ENCODE measurements around the gene MYLK4.

The MYLK4 gene

DNA sequence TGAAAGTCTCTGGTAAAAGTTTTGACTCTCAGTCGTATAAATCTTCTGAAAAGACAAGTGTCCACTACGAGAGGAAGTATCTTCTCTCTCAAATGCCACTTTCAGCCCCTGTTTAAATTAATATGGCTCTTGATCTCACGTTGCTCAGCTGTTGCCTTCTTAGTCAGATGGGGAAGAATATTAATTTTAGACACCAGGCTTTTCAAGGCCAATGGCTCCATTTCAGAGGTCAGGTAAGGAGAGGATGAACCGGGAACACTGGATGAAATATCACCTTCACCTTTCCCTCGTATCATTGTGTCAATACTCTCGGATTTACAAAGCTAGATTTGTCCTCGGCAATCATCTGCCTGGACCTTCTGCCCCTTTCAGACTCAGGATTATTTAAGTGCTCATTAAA lies at the start of gene MYLK4:
Gene MYLK4 (minus strand): TSS at position 91 of the 400 bp plus-strand sequence. CDS start 1,628 bp downstream, outside the sequence.
- no peak within 1 kb of the TSS for H3K27ac ChIP-seq
- TF ChIP-seq, protein P1, sequence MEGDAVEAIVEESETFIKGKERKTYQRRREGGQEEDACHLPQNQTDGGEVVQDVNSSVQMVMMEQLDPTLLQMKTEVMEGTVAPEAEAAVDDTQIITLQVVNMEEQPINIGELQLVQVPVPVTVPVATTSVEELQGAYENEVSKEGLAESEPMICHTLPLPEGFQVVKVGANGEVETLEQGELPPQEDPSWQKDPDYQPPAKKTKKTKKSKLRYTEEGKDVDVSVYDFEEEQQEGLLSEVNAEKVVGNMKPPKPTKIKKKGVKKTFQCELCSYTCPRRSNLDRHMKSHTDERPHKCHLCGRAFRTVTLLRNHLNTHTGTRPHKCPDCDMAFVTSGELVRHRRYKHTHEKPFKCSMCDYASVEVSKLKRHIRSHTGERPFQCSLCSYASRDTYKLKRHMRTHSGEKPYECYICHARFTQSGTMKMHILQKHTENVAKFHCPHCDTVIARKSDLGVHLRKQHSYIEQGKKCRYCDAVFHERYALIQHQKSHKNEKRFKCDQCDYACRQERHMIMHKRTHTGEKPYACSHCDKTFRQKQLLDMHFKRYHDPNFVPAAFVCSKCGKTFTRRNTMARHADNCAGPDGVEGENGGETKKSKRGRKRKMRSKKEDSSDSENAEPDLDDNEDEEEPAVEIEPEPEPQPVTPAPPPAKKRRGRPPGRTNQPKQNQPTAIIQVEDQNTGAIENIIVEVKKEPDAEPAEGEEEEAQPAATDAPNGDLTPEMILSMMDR (IDR thresholded peaks at IDR 0.05) = no peak
- TF ChIP-seq ZFX (IDR thresholded peaks at IDR 0.05; ENCODE audit: borderline replicate concordance) = no peak

DNA sequence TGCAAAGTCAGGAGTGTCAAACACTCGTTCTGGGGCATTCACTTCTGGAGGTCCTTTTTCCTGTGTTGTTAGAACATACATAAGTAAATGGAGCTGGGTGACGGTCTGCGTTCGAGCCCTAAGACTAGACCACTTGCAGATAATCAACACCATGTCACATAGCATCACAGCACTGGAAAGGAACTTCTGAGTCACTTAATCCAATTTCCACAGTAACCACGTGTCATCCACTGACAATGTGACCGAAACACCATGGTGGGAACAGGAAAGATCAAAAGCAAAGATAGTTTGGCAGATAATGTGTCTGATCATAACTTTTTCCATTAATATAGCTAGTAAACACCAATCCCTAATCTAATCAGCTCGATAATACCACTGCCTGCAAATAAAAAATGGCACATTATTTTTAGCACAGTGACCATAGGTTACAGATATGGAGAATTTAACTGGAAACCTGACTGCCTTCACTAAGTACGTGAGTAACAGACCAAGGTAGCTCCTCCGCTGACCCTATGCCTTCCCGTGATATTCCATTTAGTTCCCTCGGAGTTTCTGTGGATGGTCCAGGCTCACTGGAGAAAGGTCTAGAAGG lies 49.3 kb upstream of the MYLK4 start:
- H3K27ac ChIP-seq = no peak overlapping the region
- TF ChIP-seq, protein P1 (IDR thresholded peaks at IDR 0.05) = no peak
- TF ChIP-seq ZFX (IDR thresholded peaks at IDR 0.05; ENCODE audit: borderline replicate concordance) = no peak

DNA sequence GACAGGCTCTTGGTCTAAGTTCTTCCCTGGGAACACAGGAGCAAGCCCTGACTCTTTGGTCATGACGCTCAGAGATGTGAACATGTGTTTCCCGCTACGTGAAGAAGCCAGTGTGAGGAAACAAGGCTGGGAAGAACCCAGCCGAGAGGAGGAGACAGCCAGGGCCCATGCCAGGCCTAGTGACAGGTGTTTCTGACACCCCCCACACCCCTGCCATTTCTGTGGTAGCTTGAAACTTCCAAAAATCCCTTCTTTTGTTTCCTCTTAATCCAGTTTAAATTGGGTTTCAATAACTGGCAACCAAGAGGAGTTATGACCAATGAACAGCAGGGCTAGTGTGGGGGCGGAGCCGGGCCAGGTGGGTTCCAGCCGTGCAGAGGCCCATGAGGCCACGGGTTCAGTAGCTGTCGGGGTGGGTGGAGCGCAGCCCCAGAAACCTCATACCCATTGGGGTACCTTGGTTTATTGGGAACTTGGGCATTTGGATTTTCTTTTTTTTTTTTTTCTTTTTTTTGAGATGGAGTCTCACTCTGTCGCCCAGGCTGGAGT lies 47.9 kb upstream of the MYLK4 start:
- H3K27ac ChIP-seq = no peak overlapping the region
- TF ChIP-seq ZFX (IDR thresholded peaks at IDR 0.05; ENCODE audit: borderline replicate concordance) = no peak
- TF ChIP-seq, protein P1 (IDR thresholded peaks at IDR 0.05) = no peak

DNA sequence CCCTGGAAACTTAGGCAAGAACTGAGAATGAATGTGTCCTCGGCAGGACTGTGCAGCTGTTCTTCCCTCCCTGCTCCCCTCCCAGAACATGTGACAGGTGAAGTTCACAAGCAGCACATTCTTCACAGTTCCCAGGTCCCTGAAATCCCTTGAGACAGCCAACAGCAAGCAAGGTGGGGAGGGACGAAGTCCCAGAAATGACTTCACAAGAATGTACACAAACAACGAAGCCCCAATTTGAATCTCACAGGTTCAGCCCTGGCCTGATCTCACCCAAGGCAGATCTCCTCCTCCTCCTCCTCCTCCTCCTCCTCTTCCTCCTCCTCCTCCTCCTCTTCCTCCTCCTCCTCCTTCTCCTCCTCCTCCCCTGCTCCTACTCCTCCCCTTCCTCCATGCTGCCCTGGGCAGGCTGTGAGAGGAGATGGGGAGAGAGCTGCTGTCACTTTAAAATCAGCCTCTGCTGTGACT lies 46.9 kb upstream of the MYLK4 start:
- no peak overlapping the region for H3K27ac ChIP-seq
- no peak for TF ChIP-seq ZFX (IDR thresholded peaks at IDR 0.05; ENCODE audit: borderline replicate concordance)
- TF ChIP-seq, protein P1 (IDR thresholded peaks at IDR 0.05) = no peak

DNA sequence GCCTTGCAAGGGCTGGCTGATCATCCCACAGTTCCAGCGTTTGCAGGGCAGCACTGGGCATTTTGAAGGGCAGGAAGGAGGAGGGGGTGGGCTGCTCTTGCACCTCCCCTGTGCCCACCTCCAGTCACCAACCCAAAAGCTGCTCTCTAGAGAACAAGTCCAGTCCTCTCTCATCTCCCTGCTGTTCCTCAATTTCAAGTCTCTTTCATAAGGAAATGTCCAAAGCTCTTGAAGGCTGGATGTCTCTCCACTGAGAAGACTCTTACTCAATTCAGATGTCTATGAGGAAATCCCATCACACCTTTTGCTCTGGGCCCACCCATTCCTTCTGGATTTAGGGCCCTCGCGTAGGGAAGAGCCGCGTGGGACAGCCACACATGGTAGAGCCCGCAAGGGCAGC lies 46.1 kb upstream of the MYLK4 start:
- H3K27ac ChIP-seq = no peak overlapping the region
- TF ChIP-seq, protein P1 (IDR thresholded peaks at IDR 0.05) = no peak
- TF ChIP-seq ZFX (IDR thresholded peaks at IDR 0.05; ENCODE audit: borderline replicate concordance) = no peak

DNA sequence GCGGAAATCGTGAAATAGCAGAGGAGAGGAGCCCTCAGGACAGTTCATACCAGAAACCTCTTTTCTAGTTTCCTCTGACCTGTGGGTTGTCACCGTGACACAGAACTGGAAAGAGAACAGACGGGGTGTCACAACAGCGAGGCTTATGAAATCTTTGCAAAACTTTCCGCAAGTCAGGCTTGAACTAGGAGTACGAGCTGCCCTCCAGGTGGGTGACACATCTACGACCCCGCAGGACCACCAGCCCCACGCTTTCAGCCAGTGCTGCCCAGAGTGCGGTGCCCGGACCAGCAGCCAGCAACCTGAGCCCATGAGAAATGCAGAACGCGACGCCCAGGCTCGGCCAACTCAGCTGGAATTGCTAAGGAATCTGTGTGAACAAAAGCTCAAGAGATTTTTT lies 45.2 kb upstream of the MYLK4 start:
- no peak overlapping the region for H3K27ac ChIP-seq
- TF ChIP-seq, protein P1 (IDR thresholded peaks at IDR 0.05) = no peak
- no peak for TF ChIP-seq ZFX (IDR thresholded peaks at IDR 0.05; ENCODE audit: borderline replicate concordance)

DNA sequence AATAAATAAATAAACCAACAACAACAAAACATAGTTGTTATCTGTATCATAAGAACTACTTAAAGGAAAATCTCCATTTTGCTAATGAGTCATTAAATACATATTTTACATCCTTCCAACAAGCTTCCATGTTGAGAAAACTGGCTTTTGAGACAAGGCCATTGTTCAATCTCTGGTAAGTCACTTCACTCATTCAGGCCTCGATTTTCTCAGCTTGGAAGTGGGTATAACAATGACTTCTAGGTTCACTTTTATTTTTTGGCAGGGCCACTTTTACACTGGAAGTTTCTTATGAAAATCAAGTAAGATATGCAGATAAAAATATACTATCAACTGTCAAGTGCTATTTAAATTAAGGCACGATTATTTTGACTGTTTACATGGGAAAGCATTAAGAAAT lies 44.4 kb upstream of the MYLK4 start:
- TF ChIP-seq, protein P1 (IDR thresholded peaks at IDR 0.05) = no peak
- no peak for TF ChIP-seq ZFX (IDR thresholded peaks at IDR 0.05; ENCODE audit: borderline replicate concordance)
- no peak overlapping the region for H3K27ac ChIP-seq
